H1 (cell line): ENCODE data around the gene PEPD. TPM values are rescaled to one million over a fixed set of nuclear protein-coding genes. Genes with fewer than 3 reads are reported as not detected.

Source experiments
- CTCF ChIA-PET: fragments of 300-600 bp; sonication (Branson Sonifier 250); formaldehyde crosslinking; loops from one replicate; lab custom pipeline; 2021; ENCODE audit not compliant: partially characterized antibody; lab: Charles Lee
- POLR2A ChIA-PET: fragments of 300-600 bp; sonication (Branson Sonifier 250); formaldehyde crosslinking; loops from one replicate; lab custom pipeline; 2021; ENCODE audit warnings: inconsistent platforms; ENCODE audit not compliant: partially characterized antibody; lab: Charles Lee
- DNase-seq, 2 experiments: peaks; one replicate each; pipeline versions ENCODE4 v3.0.0 to v3.0.0-alpha.2; 2010 to 2022; ENCODE audit warnings: low spot score in 2 of 2, low read depth in 1 of 2, mixed read lengths in 1 of 2
- FAIRE-seq: peaks from 2 replicates; lab custom pipeline; 2011; peaks lifted over from hg19 to GRCh38; lab: Jason Lieb, UNC
- H2AFZ ChIP-seq: 2 replicates; pipeline ENCODE4 v1.8.1; 2012; ENCODE audit warnings: low read length, inconsistent platforms
- H2AK5ac ChIP-seq: 2 replicates; pipeline ENCODE4 v1.6.1; 2013; ENCODE audit warnings: low read depth, low read length
- H2BK120ac ChIP-seq: replicated peaks from 2 replicates; pipeline ENCODE3; 2013; ENCODE audit warnings: low read depth, low read length, inconsistent platforms
- H2BK12ac ChIP-seq: 2 replicates; pipeline ENCODE4 v1.6.1; 2013; ENCODE audit warnings: low read depth, low read length
- H2BK15ac ChIP-seq: 2 replicates; pipeline ENCODE4 v1.6.1; 2013; ENCODE audit warnings: low read length
- H2BK20ac ChIP-seq: 2 replicates; pipeline ENCODE4 v1.6.1; 2013; ENCODE audit warnings: low read length
- H2BK5ac ChIP-seq: 2 replicates; pipeline ENCODE4 v1.6.1; 2013; ENCODE audit warnings: low read depth, low read length
- H3K14ac ChIP-seq: 2 replicates; pipeline ENCODE4 v1.6.1; 2013; ENCODE audit warnings: inconsistent platforms; ENCODE audit not compliant: insufficient read length
- H3K18ac ChIP-seq: 2 replicates; pipeline ENCODE4 v1.6.1; 2013; ENCODE audit warnings: low read length; ENCODE audit errors: extremely low read depth
- H3K23ac ChIP-seq: 2 replicates; pipeline ENCODE4 v1.6.1; 2013; ENCODE audit warnings: inconsistent platforms; ENCODE audit not compliant: insufficient read length
- H3K23me2 ChIP-seq: 2 replicates; pipeline ENCODE4 v1.6.1; 2013; ENCODE audit warnings: low read depth, low read length
- H3K27ac ChIP-seq: 2 replicates; pipeline ENCODE4 v1.6.1; 2011; ENCODE audit warnings: low read depth, low read length, inconsistent platforms
- H3K27me3 ChIP-seq, 4 experiments: replicated peaks in 1 of 4; 1 replicate in 1 of 4; 2 replicates in 3 of 4; pipeline versions ENCODE4 v1.6.1 to v1.8.1; 2011 to 2013; ENCODE audit warnings: low read length in 3 of 4, mild to moderate bottlenecking in 3 of 4, inconsistent platforms in 2 of 4, mixed read lengths in 2 of 4, moderate library complexity in 1 of 4; ENCODE audit not compliant: control insufficient read depth in 3 of 4, insufficient read depth in 3 of 4; ENCODE audit errors: extremely low read depth in 1 of 4
- H3K36me3 ChIP-seq, 4 experiments: 2 replicates each; pipeline versions ENCODE4 v1.6.1 to v1.8.1; 2011 to 2013; ENCODE audit warnings: mild to moderate bottlenecking in 4 of 4, low read length in 3 of 4, moderate library complexity in 2 of 4, control low read depth in 1 of 4, inconsistent platforms in 1 of 4; ENCODE audit not compliant: insufficient read depth in 4 of 4, control insufficient read depth in 2 of 4
- H3K4ac ChIP-seq: replicated peaks from 2 replicates; pipeline ENCODE3; 2013; ENCODE audit warnings: low read length, low read depth, mixed read lengths, inconsistent platforms; ENCODE audit not compliant: insufficient read length
- H3K4me1 ChIP-seq, 4 experiments: replicated peaks in 1 of 4; 1 replicate in 1 of 4; 2 replicates in 3 of 4; pipeline versions ENCODE4 v1.6.1 to v1.8.1; 2011 to 2013; ENCODE audit warnings: low read length in 3 of 4, inconsistent platforms in 2 of 4, mixed read lengths in 1 of 4; ENCODE audit not compliant: insufficient read depth in 4 of 4, control insufficient read depth in 3 of 4
- H3K4me2 ChIP-seq, 2 experiments: 2 replicates each; pipeline versions ENCODE4 v1.6.1 to v1.8.1; 2011 to 2013; ENCODE audit warnings: low read depth in 2 of 2, low read length in 2 of 2, control low read depth in 1 of 2, inconsistent platforms in 1 of 2, mild to moderate bottlenecking in 1 of 2; ENCODE audit not compliant: insufficient read depth in 1 of 2
- H3K4me3 ChIP-seq, 4 experiments: fragments of 200-600, 300-600 bp in 1 of 4; sonication (generic), shearing (Covaris generic), sonication (Bioruptor Twin) in 1 of 4; 2 replicates each; pipeline versions ENCODE4 v1.5.1 to v1.8.1; 2011 to 2016; ENCODE audit warnings: low read length in 4 of 4, low read depth in 3 of 4, control low read depth in 2 of 4, inconsistent platforms in 2 of 4, mild to moderate bottlenecking in 2 of 4, mixed read lengths in 1 of 4, moderate library complexity in 1 of 4; ENCODE audit not compliant: insufficient read depth in 2 of 4; ENCODE audit errors: extremely low read depth in 1 of 4
- H3K56ac ChIP-seq: replicated peaks from 2 replicates; pipeline ENCODE3; 2013; ENCODE audit warnings: low read depth, mild to moderate bottlenecking, mixed read lengths, low read length, inconsistent platforms; ENCODE audit not compliant: insufficient read length
- H3K79me1 ChIP-seq: 2 replicates; pipeline ENCODE4 v1.6.1; 2013; ENCODE audit warnings: low read depth, low read length, control low read depth
- H3K79me2 ChIP-seq, 2 experiments: 2 replicates each; pipeline versions ENCODE4 v1.6.1 to v1.8.1; 2012 to 2013; ENCODE audit warnings: low read length in 2 of 2, mild to moderate bottlenecking in 2 of 2, inconsistent platforms in 1 of 2; ENCODE audit not compliant: insufficient read depth in 2 of 2, control insufficient read depth in 1 of 2
- H3K9ac ChIP-seq, 4 experiments: replicated peaks in 1 of 4; 1 replicate in 1 of 4; 2 replicates in 3 of 4; pipeline versions ENCODE4 v1.6.1 to v1.8.1; 2011 to 2013; ENCODE audit warnings: low read depth in 3 of 4, low read length in 3 of 4, control low read depth in 2 of 4, mild to moderate bottlenecking in 2 of 4, moderate library complexity in 2 of 4, inconsistent platforms in 1 of 4; ENCODE audit errors: extremely low read depth in 1 of 4
- H3K9me3 ChIP-seq, 2 experiments: 2 replicates each; pipeline versions ENCODE4 v1.6.1 to v1.8.1; 2012 to 2013; ENCODE audit warnings: mild to moderate bottlenecking in 2 of 2, moderate library complexity in 2 of 2, control low read depth in 1 of 2, inconsistent platforms in 1 of 2, low read depth in 1 of 2, low read length in 1 of 2, mixed read lengths in 1 of 2; ENCODE audit not compliant: insufficient read depth in 2 of 2
- H4K20me1 ChIP-seq, 2 experiments: replicated peaks in 1 of 2; 2 replicates each; pipeline versions ENCODE3 to v1.8.1; 2011 to 2013; ENCODE audit warnings: inconsistent platforms in 2 of 2, low read length in 2 of 2, mild to moderate bottlenecking in 1 of 2; ENCODE audit not compliant: insufficient read depth in 2 of 2, control insufficient read depth in 1 of 2
- H4K5ac ChIP-seq: 2 replicates; pipeline ENCODE4 v1.6.1; 2013; ENCODE audit warnings: low read length, low read depth, mixed read lengths, inconsistent platforms; ENCODE audit not compliant: insufficient read length
- H4K8ac ChIP-seq: 2 replicates; pipeline ENCODE4 v1.8.0; 2013; ENCODE audit warnings: mild to moderate bottlenecking, moderate library complexity, low read length, inconsistent platforms; ENCODE audit not compliant: insufficient read depth; ENCODE audit errors: extremely low read depth
- H4K91ac ChIP-seq: replicated peaks from 2 replicates; pipeline ENCODE3; 2013; ENCODE audit warnings: low read length, mixed read lengths, inconsistent platforms; ENCODE audit not compliant: insufficient read length
- CBX8 ChIP-seq: fragments of 300-800, 300-1000 bp; sonication (generic); IDR thresholded peaks from 2 replicates; pipeline ENCODE4 v1.7.1; 2016; ENCODE audit warnings: low read depth, low read length, borderline replicate concordance
- CHD2 ChIP-seq: IDR thresholded peaks from 2 replicates; pipeline ENCODE4 v1.6.1; 2012; ENCODE audit warnings: low read length, improper control_type of control experiment
- CTCF ChIP-seq, 3 experiments: IDR thresholded peaks; 1 replicate in 2 of 3; 2 replicates in 1 of 3; pipeline versions ENCODE4 v1.5.1 to v1.6.1; 2011; ENCODE audit warnings: low read length in 3 of 3, mild to moderate bottlenecking in 3 of 3, inconsistent platforms in 2 of 3, low read depth in 1 of 3, moderate library complexity in 1 of 3; ENCODE audit not compliant: insufficient read depth in 1 of 3; ENCODE audit errors: control extremely low read depth in 1 of 3
- EGR1 ChIP-seq: IDR thresholded peaks from 2 replicates; pipeline ENCODE4 v1.6.1; 2011; ENCODE audit warnings: low read depth, low read length, borderline replicate concordance
- GTF2F1 ChIP-seq: IDR thresholded peaks from 2 replicates; pipeline ENCODE4 v1.6.1; 2012; ENCODE audit warnings: low read depth, low read length, improper control_type of control experiment, borderline replicate concordance
- MAX ChIP-seq: IDR thresholded peaks from 2 replicates; pipeline ENCODE4 v1.6.1; 2012; ENCODE audit warnings: inconsistent platforms
- POU5F1 ChIP-seq: IDR thresholded peaks from 2 replicates; pipeline ENCODE4 v1.6.1; 2011; ENCODE audit warnings: low read depth, mild to moderate bottlenecking, low read length, moderate library complexity
- RNF2 ChIP-seq: fragments of 200-900, 300-1000 bp; sonication (generic); IDR thresholded peaks from 2 replicates; pipeline ENCODE4 v1.7.1; 2016; ENCODE audit warnings: borderline replicate concordance, low read depth, mild to moderate bottlenecking, antibody characterized with exemption, low read length; ENCODE audit not compliant: poor library complexity, severe bottlenecking; ENCODE audit errors: missing control alignments
- SIN3A ChIP-seq, 2 experiments: IDR thresholded peaks in 1 of 2; conservative IDR thresholded peaks in 1 of 2; 2 replicates each; pipeline ENCODE4 v1.6.1; 2011 to 2012; ENCODE audit warnings: low read length in 2 of 2, improper control_type of control experiment in 1 of 2, low read depth in 1 of 2, mild to moderate bottlenecking in 1 of 2
- WGBS, 2 experiments: shearing (Covaris generic) in 1 of 2; methylation state at CpG; one replicate each; pipeline versions ENCODE4 v1.1.6 to v1.1.7; 2013 to 2015; ENCODE audit warnings: low lambda C conversion rate in 2 of 2, mixed read lengths in 2 of 2, inconsistent platforms in 1 of 2, low coverage in 1 of 2, missing lambda C conversion rate in 1 of 2; ENCODE audit not compliant: insufficient replicate concordance in 2 of 2, insufficient coverage in 1 of 2, insufficient read length in 1 of 2; ENCODE audit errors: extremely low coverage in 1 of 2, missing lambda C conversion rate in 1 of 2; 5-methylcytosine and 5-hydroxymethylcytosine counted together
- polyA plus RNA-seq, 7 experiments: library from polyadenylated mRNA; depleted of rRNA in 3 of 7; stranded (reverse) in 5 of 7; unstranded in 2 of 7; fragments of >200 nt in 5 of 7; fragments of 200-250 nt in 2 of 7; gene quantifications; 1 replicate in 5 of 7; 2 replicates in 1 of 7; 4 replicates in 1 of 7; pipeline versions ENCODE4 v1.2.1 to v1.2.3, GENCODE V29; 2011 to 2013; ENCODE audit warnings: missing spikeins in 2 of 7, mixed read lengths in 2 of 7
- total RNA-seq: library from RNA; stranded (reverse); fragmentation: NEBNext Ultra II Directional; extraction: Animal tissue kit (Norgen Biotek cat#: 25700); gene quantifications from 2 replicates; pipeline ENCODE4 v1.2.1, GENCODE V29; 2021

The PEPD gene
- total and polyA plus RNA-seq, 2 of the 8 experiments (the other 6 are each of a cell fraction or from before 2014, with no cell fraction given): 84.1 to 178 TPM

DNA sequence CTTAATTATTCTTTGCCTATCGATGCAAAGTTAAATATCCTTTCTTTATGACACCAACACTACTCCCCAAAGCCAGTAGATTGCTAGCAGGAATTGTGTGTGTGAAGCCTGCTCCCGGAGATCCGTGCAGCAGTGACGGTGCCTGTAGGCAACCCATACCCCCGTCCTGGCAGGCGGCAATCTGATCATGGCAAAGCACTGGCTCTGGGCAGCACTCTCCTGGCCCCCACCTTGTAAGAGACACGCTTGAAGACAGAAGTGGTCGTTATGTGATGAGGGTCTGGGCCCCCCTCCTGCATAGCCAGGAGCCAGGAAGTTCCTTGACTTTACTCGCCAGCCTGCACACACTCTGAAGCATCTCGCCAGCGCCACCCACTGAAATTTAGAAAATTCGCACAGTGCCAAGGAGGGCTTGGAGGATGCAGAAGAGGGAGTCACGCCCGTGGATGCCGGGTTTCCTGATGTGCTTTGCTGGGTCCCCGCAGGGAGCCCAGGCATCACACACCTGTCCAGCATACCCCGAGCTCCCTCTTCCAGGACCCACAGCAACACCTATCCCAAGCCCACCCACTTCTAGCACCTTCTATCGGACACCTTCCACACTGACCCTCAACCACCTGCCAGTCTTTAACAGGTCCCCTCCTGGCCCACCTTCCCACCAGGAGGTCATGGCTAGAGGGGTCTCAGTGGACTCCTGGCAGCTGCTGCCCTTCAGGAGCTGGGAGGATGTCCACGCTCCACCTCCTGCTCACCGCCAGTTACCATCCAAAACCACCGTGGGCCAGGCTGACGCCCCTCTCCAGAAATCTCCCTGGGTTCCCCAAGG, 93.6 kb downstream of the PEPD start:
- H2AK5ac ChIP-seq: no peak overlapping the region
- no peak overlapping the region for H3K23ac ChIP-seq
- H3K4ac ChIP-seq: no peak overlapping the region
- ChIA-PET CTCF (interaction anchor here (0.8 to 7.7 kb wide), 7 partner anchors 11 to 342 kb away, joined by 3 to 77 read pairs (median 4); no protein-coding TSS in a partner anchor), POLR2A (no interaction called here)
- no peak overlapping the region for H4K5ac ChIP-seq
- no peak overlapping the region for H3K4me3 ChIP-seq
- H3K79me1 ChIP-seq: no peaks in the 10 kb centered on the region
- no peak overlapping the region for H4K91ac ChIP-seq
- H3K79me2 ChIP-seq: no peaks in the 10 kb centered on the region
- H3K18ac ChIP-seq: no peak overlapping the region
- no peak overlapping the region for H3K9ac ChIP-seq
- H4K20me1 ChIP-seq: peaks cover 0 to 6% of the 10 kb centered on the region in 2 experiments
- no peaks in the 10 kb centered on the region for H3K36me3 ChIP-seq
- no peak overlapping the region for H2AFZ ChIP-seq
- H3K14ac ChIP-seq: no peak overlapping the region
- no peak overlapping the region for H3K27ac ChIP-seq
- H3K4me2 ChIP-seq: no peak overlapping the region
- H2BK5ac ChIP-seq: no peak overlapping the region
- H4K8ac ChIP-seq: no peak overlapping the region
- no peaks in the 10 kb centered on the region for H3K23me2 ChIP-seq
- WGBS, 2 experiments: 92% methylated on average over 22 of the region's 22 CpGs; no CpG with 5 or more reads in 1 of the 2 experiments
- H2BK20ac ChIP-seq: no peak overlapping the region
- no peaks in the 10 kb centered on the region for H3K9me3 ChIP-seq
- H2BK12ac ChIP-seq: no peak overlapping the region
- H3K4me1 ChIP-seq: no peaks in the 10 kb centered on the region
- no peaks in the 10 kb centered on the region for H3K27me3 ChIP-seq
- DNase-seq (no peak), FAIRE-seq (no peak)
- H3K56ac ChIP-seq: no peak overlapping the region
- no peak overlapping the region for H2BK120ac ChIP-seq
- no peak overlapping the region for H2BK15ac ChIP-seq
- no peak for TF ChIP-seq RNF2
- no peak for TF ChIP-seq EGR1
- TF ChIP-seq CBX8: no peak
- TF ChIP-seq MAX: no peak
- TF ChIP-seq CTCF (IDR thresholded peaks at IDR 0.05; ENCODE audit: control extremely low read depth in 1 of 3, insufficient read depth in 1 of 3, low read depth in 1 of 3, low read length in 3 of 3): peak; percentile 31 to 43 (median 43)
- no peak for TF ChIP-seq GTF2F1
- TF ChIP-seq POU5F1: no peak
- no peak for TF ChIP-seq CHD2
- TF ChIP-seq SIN3A (conservative IDR thresholded peaks at IDR 0.05 in 1 of 2, IDR thresholded peaks at IDR 0.05 in 1 of 2; ENCODE audit: low read depth in 1 of 2, low read length in 2 of 2): no peak
